ENCODE results near the gene ULK1.

Gene ULK1

GRCh38 chr12:131933387-131933786 lies 39.0 kb downstream of the ULK1 start:
- TF ChIP-seq FOXM1 (IDR thresholded peaks at IDR 0.05; ENCODE audit: borderline replicate concordance, low read depth) (no peak), ZBTB7A (IDR thresholded peaks at IDR 0.05; ENCODE audit: low read depth) (no peak), YY1 (IDR thresholded peaks at IDR 0.05; ENCODE audit: low read depth) (no peak), TCF12 (IDR thresholded peaks at IDR 0.05; ENCODE audit: low read depth) (no peak), TAF1 (IDR thresholded peaks at IDR 0.05; ENCODE audit: low read depth) (no peak), TEAD4 (IDR thresholded peaks at IDR 0.05) (no peak), NFIC (IDR thresholded peaks at IDR 0.05) (no peak)

- TF ChIP-seq EP300 (IDR thresholded peaks at IDR 0.05; ENCODE audit: borderline replicate concordance) (no peak), YY1 (IDR thresholded peaks at IDR 0.05; ENCODE audit: low read depth) (no peak), EGR1 (IDR thresholded peaks at IDR 0.05) (no peak)
Observed at GRCh38 chr12:131934535-131934934, 40.1 kb downstream of the ULK1 start.

- no peak for TF ChIP-seq CEBPB (IDR thresholded peaks at IDR 0.05)
- TF ChIP-seq USF1 (IDR thresholded peaks at IDR 0.05) = no peak
- TF ChIP-seq TAF1 (IDR thresholded peaks at IDR 0.05; ENCODE audit: low read depth) = no peak
- no peak for TF ChIP-seq MAX (IDR thresholded peaks at IDR 0.05)
- no peak for TF ChIP-seq NFIC (IDR thresholded peaks at IDR 0.05)
- no peak for TF ChIP-seq EGR1 (IDR thresholded peaks at IDR 0.05)
Observed at GRCh38 chr12:131938082-131938481, 43.7 kb downstream of the ULK1 start.

GRCh38 chr12:131939007-131939406 lies 44.6 kb downstream of the ULK1 start:
- TF ChIP-seq TAF1 (IDR thresholded peaks at IDR 0.05; ENCODE audit: low read depth) = no peak
- no peak for TF ChIP-seq MAX (IDR thresholded peaks at IDR 0.05)
- no peak for TF ChIP-seq ZBTB7A (IDR thresholded peaks at IDR 0.05; ENCODE audit: low read depth)
- TF ChIP-seq REST (IDR thresholded peaks at IDR 0.05; ENCODE audit: low read depth) = no peak
- TF ChIP-seq USF1 (IDR thresholded peaks at IDR 0.05) = no peak
- TF ChIP-seq TEAD4 (IDR thresholded peaks at IDR 0.05) = no peak

- TF ChIP-seq CREB1 (IDR thresholded peaks at IDR 0.05; ENCODE audit: low read depth) = no peak
- no peak for TF ChIP-seq REST (IDR thresholded peaks at IDR 0.05; ENCODE audit: low read depth)
- TF ChIP-seq EGR1 (IDR thresholded peaks at IDR 0.05) = no peak
- TF ChIP-seq TCF12 (IDR thresholded peaks at IDR 0.05; ENCODE audit: low read depth) = no peak
- TF ChIP-seq NFIC (IDR thresholded peaks at IDR 0.05) = no peak
- no peak for TF ChIP-seq CEBPB (IDR thresholded peaks at IDR 0.05)
- no peak for TF ChIP-seq RAD21 (IDR thresholded peaks at IDR 0.05; ENCODE audit: low read depth)
- TF ChIP-seq TEAD4 (IDR thresholded peaks at IDR 0.05) = no peak
- TF ChIP-seq EP300 (IDR thresholded peaks at IDR 0.05; ENCODE audit: borderline replicate concordance) = no peak
- TF ChIP-seq MAX (IDR thresholded peaks at IDR 0.05) = no peak
- no peak for TF ChIP-seq YY1 (IDR thresholded peaks at IDR 0.05; ENCODE audit: low read depth)
Observed at GRCh38 chr12:131940141-131940547, 45.7 kb downstream of the ULK1 start.

GRCh38 chr12:131941116-131941986 lies 46.9 kb downstream of the ULK1 start:
- TF ChIP-seq REST (IDR thresholded peaks at IDR 0.05; ENCODE audit: low read depth) (no peak), CREB1 (IDR thresholded peaks at IDR 0.05; ENCODE audit: low read depth) (no peak), RAD21 (IDR thresholded peaks at IDR 0.05; ENCODE audit: low read depth) (no peak), TEAD4 (IDR thresholded peaks at IDR 0.05) (no peak), EGR1 (IDR thresholded peaks at IDR 0.05) (no peak), NFIC (IDR thresholded peaks at IDR 0.05) (no peak), YY1 (IDR thresholded peaks at IDR 0.05; ENCODE audit: low read depth) (no peak), FOXM1 (IDR thresholded peaks at IDR 0.05; ENCODE audit: borderline replicate concordance, low read depth) (no peak), ZBTB7A (IDR thresholded peaks at IDR 0.05; ENCODE audit: low read depth) (no peak), MAX (IDR thresholded peaks at IDR 0.05) (no peak), TCF12 (IDR thresholded peaks at IDR 0.05; ENCODE audit: low read depth) (no peak), CEBPB (IDR thresholded peaks at IDR 0.05) (no peak), TAF1 (IDR thresholded peaks at IDR 0.05; ENCODE audit: low read depth) (no peak), EP300 (IDR thresholded peaks at IDR 0.05; ENCODE audit: borderline replicate concordance) (no peak), USF1 (IDR thresholded peaks at IDR 0.05) (no peak)
